ENCODE measurements around the gene JPH2.
A peak's percentile ranks its signal among the peaks of the same experiment; 100 is the strongest.

Gene JPH2

GRCh38 chr20:44211177-44212039 lies 24.4 kb upstream of the JPH2 start:
- Histone ChIP-seq H3K9me3 (ENCODE audit: control insufficient read depth in 2 of 2, low read length in 2 of 2) (no peaks in the 10 kb centered on the region), H3K36me3 (ENCODE audit: control insufficient read depth in 2 of 2, insufficient read depth in 2 of 2, low read length in 2 of 2) (peaks cover 0 to 2% of the 10 kb centered on the region in 2 donors), H3K4me3 (ENCODE audit: low read length in 2 of 2) (peak overlapping the region; percentile 81 to 92), H3K27me3 (ENCODE audit: control insufficient read depth in 2 of 2, insufficient read depth in 2 of 2, low read length in 2 of 2) (no peaks in the 10 kb centered on the region), H3K4me1 (ENCODE audit: control insufficient read depth in 2 of 2, insufficient read depth in 2 of 2, low read length in 2 of 2) (peaks cover 19 to 26% of the 10 kb centered on the region in 2 donors), H3K27ac (ENCODE audit: low read depth in 2 of 2, low read length in 2 of 2) (peak overlapping the region; percentile 95 to 99), H3K9ac (ENCODE audit: low read depth in 1 of 2, low read length in 2 of 2) (peak overlapping the region; percentile 91 to 97)

GRCh38 chr20:44210406-44211176 lies 23.6 kb upstream of the JPH2 start, which contains the start of gene OSER1:
Gene OSER1, minus strand, starts transcription at chr20:44210771. Its CDS starts 3,814 bp downstream, at chr20:44206957.
- peak within 1 kb of the TSS; percentile 96 to 97 for H3K9ac ChIP-seq (ENCODE audit: low read depth in 1 of 2, low read length in 2 of 2)
- peaks cover 3 to 8% of the 10 kb centered on the region in 2 donors for H3K36me3 ChIP-seq (ENCODE audit: control insufficient read depth in 2 of 2, insufficient read depth in 2 of 2, low read length in 2 of 2)
- peak within 1 kb of the TSS; percentile 88 to 92 for H3K4me3 ChIP-seq (ENCODE audit: low read length in 2 of 2)
- H3K9me3 ChIP-seq (ENCODE audit: control insufficient read depth in 2 of 2, low read length in 2 of 2), result no peaks in the 10 kb centered on the region
- no peaks in the 10 kb centered on the region for H3K27me3 ChIP-seq (ENCODE audit: control insufficient read depth in 2 of 2, insufficient read depth in 2 of 2, low read length in 2 of 2)
- H3K4me1 ChIP-seq (ENCODE audit: control insufficient read depth in 2 of 2, insufficient read depth in 2 of 2, low read length in 2 of 2), result peaks cover 19 to 26% of the 10 kb centered on the region in 2 donors
- peak within 1 kb of the TSS; percentile 98 to 99 for H3K27ac ChIP-seq (ENCODE audit: low read depth in 2 of 2, low read length in 2 of 2)

DNA sequence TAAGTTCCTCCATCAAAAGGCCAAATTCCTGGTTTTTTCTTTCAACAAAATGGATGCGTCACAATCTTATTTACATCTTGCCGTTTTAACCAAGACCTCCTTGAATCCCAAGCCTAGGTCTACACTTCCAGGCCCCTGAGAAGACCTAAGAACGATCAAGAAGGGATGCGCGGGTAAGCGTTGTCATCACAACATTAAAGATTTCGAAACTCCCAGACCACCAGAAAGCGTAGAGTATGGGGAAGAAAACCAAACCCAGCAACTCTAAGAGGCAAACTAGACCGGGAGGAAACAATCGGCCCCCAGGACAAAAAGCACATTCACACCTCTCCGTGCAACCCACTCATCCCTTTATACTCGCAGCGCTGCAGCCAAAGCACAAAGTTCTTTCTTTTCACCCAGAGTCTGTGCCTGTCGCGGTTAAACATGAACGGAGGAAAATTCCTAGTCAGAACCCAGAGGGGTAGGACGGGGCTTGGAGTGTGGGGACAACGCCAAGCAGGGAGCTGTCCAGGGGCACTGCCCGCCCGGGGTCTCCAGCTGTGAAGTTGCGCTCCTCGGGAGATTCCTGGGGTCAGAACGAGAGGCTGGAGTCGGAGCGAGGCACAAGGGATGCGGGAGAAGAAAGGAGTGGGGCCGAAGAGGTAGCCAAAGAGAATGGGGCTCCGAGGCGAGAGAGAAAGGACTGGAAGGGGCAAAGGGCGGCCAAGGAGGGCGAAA lies 22.9 kb upstream of the JPH2 start:
- Histone ChIP-seq H3K9me3 (ENCODE audit: control insufficient read depth in 2 of 2, low read length in 2 of 2) (no peaks in the 10 kb centered on the region), H3K27me3 (ENCODE audit: control insufficient read depth in 2 of 2, insufficient read depth in 2 of 2, low read length in 2 of 2) (no peaks in the 10 kb centered on the region)

GRCh38 chr20:44208770-44209169 lies 21.8 kb upstream of the JPH2 start:
- Histone ChIP-seq H3K36me3 (ENCODE audit: control insufficient read depth in 2 of 2, insufficient read depth in 2 of 2, low read length in 2 of 2) (peaks cover 8 to 18% of the 10 kb centered on the region in 2 donors), H3K9ac (ENCODE audit: low read depth in 1 of 2, low read length in 2 of 2) (peak overlapping the region in 1 of 2 donors; percentile 7), H3K4me1 (ENCODE audit: control insufficient read depth in 2 of 2, insufficient read depth in 2 of 2, low read length in 2 of 2) (peaks cover 19 to 29% of the 10 kb centered on the region in 2 donors), H3K4me3 (ENCODE audit: low read length in 2 of 2) (peak overlapping the region; percentile 81 to 88), H3K27ac (ENCODE audit: low read depth in 2 of 2, low read length in 2 of 2) (no peak overlapping the region), H3K27me3 (ENCODE audit: control insufficient read depth in 2 of 2, insufficient read depth in 2 of 2, low read length in 2 of 2) (no peaks in the 10 kb centered on the region), H3K9me3 (ENCODE audit: control insufficient read depth in 2 of 2, low read length in 2 of 2) (no peaks in the 10 kb centered on the region)

More for the DNA sequence above, 22.9 kb upstream of the JPH2 start:
- Histone ChIP-seq H3K36me3 (ENCODE audit: control insufficient read depth in 2 of 2, insufficient read depth in 2 of 2, low read length in 2 of 2) (peaks cover 4 to 12% of the 10 kb centered on the region in 2 donors), H3K9ac (ENCODE audit: low read depth in 1 of 2, low read length in 2 of 2) (peak overlapping the region; percentile 94 to 96), H3K4me3 (ENCODE audit: low read length in 2 of 2) (peak overlapping the region; percentile 81 to 88), H3K27ac (ENCODE audit: low read depth in 2 of 2, low read length in 2 of 2) (peak overlapping the region; percentile 98), H3K4me1 (ENCODE audit: control insufficient read depth in 2 of 2, insufficient read depth in 2 of 2, low read length in 2 of 2) (peaks cover 19 to 26% of the 10 kb centered on the region in 2 donors)

GRCh38 chr20:44208165-44208564 lies 21.2 kb upstream of the JPH2 start:
- no peaks in the 10 kb centered on the region for H3K27me3 ChIP-seq (ENCODE audit: control insufficient read depth in 2 of 2, insufficient read depth in 2 of 2, low read length in 2 of 2)
- no peak overlapping the region for H3K9ac ChIP-seq (ENCODE audit: low read depth in 1 of 2, low read length in 2 of 2)
- no peaks in the 10 kb centered on the region for H3K9me3 ChIP-seq (ENCODE audit: control insufficient read depth in 2 of 2, low read length in 2 of 2)
- H3K4me1 ChIP-seq (ENCODE audit: control insufficient read depth in 2 of 2, insufficient read depth in 2 of 2, low read length in 2 of 2), result peaks cover 19 to 29% of the 10 kb centered on the region in 2 donors
- no peak overlapping the region for H3K27ac ChIP-seq (ENCODE audit: low read depth in 2 of 2, low read length in 2 of 2)
- H3K4me3 ChIP-seq (ENCODE audit: low read length in 2 of 2), result peak overlapping the region in 1 of 2 donors; percentile 81
- H3K36me3 ChIP-seq (ENCODE audit: control insufficient read depth in 2 of 2, insufficient read depth in 2 of 2, low read length in 2 of 2), result peaks cover 10 to 18% of the 10 kb centered on the region in 2 donors

DNA sequence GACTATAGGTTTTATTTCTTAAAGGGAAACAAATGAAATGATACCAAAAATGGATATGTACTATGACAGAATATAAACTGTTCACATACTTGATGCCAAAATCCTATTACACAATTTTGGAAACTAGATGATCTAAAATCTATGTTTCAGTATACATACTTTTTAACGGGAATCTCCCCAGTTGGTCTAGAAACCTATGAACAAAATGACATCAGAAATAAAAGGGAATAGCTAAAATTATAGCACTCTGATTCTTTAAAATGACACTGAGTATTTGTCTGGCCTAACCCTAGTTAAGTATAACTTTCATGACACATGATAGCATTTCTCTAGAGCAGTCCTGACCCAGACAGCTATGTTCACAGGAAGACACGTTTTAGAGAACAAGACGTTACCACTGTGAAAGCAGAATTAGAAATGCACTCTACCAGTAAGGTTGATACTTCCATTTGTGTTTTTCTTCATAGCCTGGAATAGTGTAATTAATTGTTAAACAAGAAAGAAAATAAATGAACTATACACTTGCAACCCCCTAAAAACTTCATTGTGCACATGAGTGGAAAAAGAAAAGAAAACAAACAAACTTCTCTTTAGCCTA lies 20.2 kb upstream of the JPH2 start:
- Histone ChIP-seq H3K9ac (ENCODE audit: low read depth in 1 of 2, low read length in 2 of 2) (no peak overlapping the region), H3K27me3 (ENCODE audit: control insufficient read depth in 2 of 2, insufficient read depth in 2 of 2, low read length in 2 of 2) (no peaks in the 10 kb centered on the region), H3K9me3 (ENCODE audit: control insufficient read depth in 2 of 2, low read length in 2 of 2) (no peaks in the 10 kb centered on the region), H3K36me3 (ENCODE audit: control insufficient read depth in 2 of 2, insufficient read depth in 2 of 2, low read length in 2 of 2) (peaks cover 16 to 19% of the 10 kb centered on the region in 2 donors), H3K4me1 (ENCODE audit: control insufficient read depth in 2 of 2, insufficient read depth in 2 of 2, low read length in 2 of 2) (peaks cover 19 to 29% of the 10 kb centered on the region in 2 donors), H3K4me3 (ENCODE audit: low read length in 2 of 2) (no peak overlapping the region), H3K27ac (ENCODE audit: low read depth in 2 of 2, low read length in 2 of 2) (no peak overlapping the region)

DNA sequence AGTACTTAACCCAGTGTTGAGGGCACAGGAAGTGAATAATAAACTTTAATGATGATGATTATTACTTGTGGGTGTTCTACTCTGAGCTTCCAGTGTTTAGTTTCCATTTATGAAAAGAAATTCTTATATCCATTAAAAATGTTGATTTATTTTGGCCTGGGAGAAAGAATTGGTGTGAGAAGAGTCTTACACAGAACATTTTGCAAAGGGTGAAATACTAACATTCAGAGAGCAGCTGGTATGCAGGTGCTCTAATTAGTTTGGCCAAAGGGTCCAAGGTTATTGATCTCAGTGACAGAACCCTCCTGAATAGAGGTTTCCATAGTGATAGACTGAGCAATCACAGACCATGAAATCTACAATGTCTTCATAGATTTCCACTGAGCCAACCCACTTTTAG lies 19.1 kb upstream of the JPH2 start:
- Histone ChIP-seq H3K4me1 (ENCODE audit: control insufficient read depth in 2 of 2, insufficient read depth in 2 of 2, low read length in 2 of 2) (peaks cover 11 to 19% of the 10 kb centered on the region in 2 donors), H3K27ac (ENCODE audit: low read depth in 2 of 2, low read length in 2 of 2) (no peak overlapping the region)

DNA sequence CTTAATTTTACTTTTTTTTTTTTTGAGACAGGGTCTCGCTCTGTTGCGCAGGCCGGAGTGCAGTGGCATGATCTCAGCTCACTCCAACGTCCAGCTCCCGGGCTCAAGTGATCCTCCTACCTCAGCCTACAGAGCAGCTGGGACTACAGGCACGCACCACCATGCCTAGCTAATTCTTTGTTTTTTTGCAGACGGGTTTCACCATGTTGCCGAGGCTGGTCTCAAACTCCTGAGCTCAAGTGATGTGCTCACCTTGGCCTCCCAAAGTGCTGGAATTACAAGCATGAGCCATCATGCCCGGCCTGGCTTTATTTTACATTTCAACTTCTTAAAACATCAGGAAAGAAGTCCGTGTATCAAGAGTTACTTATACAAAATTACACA lies 17.8 kb upstream of the JPH2 start:
- H3K27ac ChIP-seq (ENCODE audit: low read depth in 2 of 2, low read length in 2 of 2), result no peak overlapping the region
- no peak overlapping the region for H3K4me3 ChIP-seq (ENCODE audit: low read length in 2 of 2)
- no peaks in the 10 kb centered on the region for H3K27me3 ChIP-seq (ENCODE audit: control insufficient read depth in 2 of 2, insufficient read depth in 2 of 2, low read length in 2 of 2)
- H3K36me3 ChIP-seq (ENCODE audit: control insufficient read depth in 2 of 2, insufficient read depth in 2 of 2, low read length in 2 of 2), result peaks cover 38% of the 10 kb centered on the region in 2 donors
- H3K9me3 ChIP-seq (ENCODE audit: control insufficient read depth in 2 of 2, low read length in 2 of 2), result no peaks in the 10 kb centered on the region
- H3K9ac ChIP-seq (ENCODE audit: low read depth in 1 of 2, low read length in 2 of 2), result no peak overlapping the region
- H3K4me1 ChIP-seq (ENCODE audit: control insufficient read depth in 2 of 2, insufficient read depth in 2 of 2, low read length in 2 of 2), result peaks cover 11 to 17% of the 10 kb centered on the region in 2 donors

More for the DNA sequence above, 19.1 kb upstream of the JPH2 start:
- H3K9me3 ChIP-seq (ENCODE audit: control insufficient read depth in 2 of 2, low read length in 2 of 2), result no peaks in the 10 kb centered on the region
- no peaks in the 10 kb centered on the region for H3K27me3 ChIP-seq (ENCODE audit: control insufficient read depth in 2 of 2, insufficient read depth in 2 of 2, low read length in 2 of 2)
- no peak overlapping the region for H3K4me3 ChIP-seq (ENCODE audit: low read length in 2 of 2)
- no peak overlapping the region for H3K9ac ChIP-seq (ENCODE audit: low read depth in 1 of 2, low read length in 2 of 2)
- H3K36me3 ChIP-seq (ENCODE audit: control insufficient read depth in 2 of 2, insufficient read depth in 2 of 2, low read length in 2 of 2), result peaks cover 25 to 27% of the 10 kb centered on the region in 2 donors

- Histone ChIP-seq H3K27me3 (ENCODE audit: control insufficient read depth in 2 of 2, insufficient read depth in 2 of 2, low read length in 2 of 2) (no peaks in the 10 kb centered on the region), H3K4me1 (ENCODE audit: control insufficient read depth in 2 of 2, insufficient read depth in 2 of 2, low read length in 2 of 2) (peaks cover 11 to 12% of the 10 kb centered on the region in 2 donors), H3K27ac (ENCODE audit: low read depth in 2 of 2, low read length in 2 of 2) (no peak overlapping the region), H3K36me3 (ENCODE audit: control insufficient read depth in 2 of 2, insufficient read depth in 2 of 2, low read length in 2 of 2) (peaks cover 43% of the 10 kb centered on the region in 2 donors), H3K9ac (ENCODE audit: low read depth in 1 of 2, low read length in 2 of 2) (no peak overlapping the region), H3K9me3 (ENCODE audit: control insufficient read depth in 2 of 2, low read length in 2 of 2) (no peaks in the 10 kb centered on the region), H3K4me3 (ENCODE audit: low read length in 2 of 2) (no peak overlapping the region)
Measured at GRCh38 chr20:44204156-44204831, 17.3 kb upstream of the JPH2 start.

Data from mucosa of rectum (tissue), 2 donors.